ENCODE data around the gene SIK3. TPM values are rescaled to one million over a fixed set of nuclear protein-coding genes. Genes with fewer than 3 reads are reported as not detected.

The SIK3 gene
- total RNA-seq, 1 donor from 2014 or later = 24.4 TPM

- Histone ChIP-seq H3K27ac (no peak overlapping the region), H3K9me3 (ENCODE audit: low read depth) (no peaks in the 10 kb centered on the region), H3K36me3 (no peaks in the 10 kb centered on the region), H3K79me2 (ENCODE audit: low read depth) (no peaks in the 10 kb centered on the region), H3K27me3 (no peaks in the 10 kb centered on the region), H3F3A (ENCODE audit: low read depth) (no peaks in the 10 kb centered on the region), H3K4me2 (no peak overlapping the region), H3K4me3 (no peak overlapping the region), H4K20me1 (ENCODE audit: low read depth) (no peaks in the 10 kb centered on the region), H3K9ac (no peak overlapping the region), H2AFZ (replicated peaks) (no peak overlapping the region), H3K4me1 (no peaks in the 10 kb centered on the region)
- Mint-ChIP-seq H3K36me3 (peaks cover 18% of the 10 kb centered on the region), H3K4me1 (peaks cover 9% of the 10 kb centered on the region), H3K27ac (no peak overlapping the region), H3K27me3 (ENCODE audit: insufficient read depth, low read depth) (no peaks in the 10 kb centered on the region), H3K9me3 (no peaks in the 10 kb centered on the region), H3K4me3 (no peak overlapping the region)
- TF ChIP-seq EZH2 (IDR thresholded peaks at IDR 0.05) (no peak), EZH2phosphoT487 (IDR thresholded peaks at IDR 0.05) (no peak)
- TF ChIP-seq, protein P1, sequence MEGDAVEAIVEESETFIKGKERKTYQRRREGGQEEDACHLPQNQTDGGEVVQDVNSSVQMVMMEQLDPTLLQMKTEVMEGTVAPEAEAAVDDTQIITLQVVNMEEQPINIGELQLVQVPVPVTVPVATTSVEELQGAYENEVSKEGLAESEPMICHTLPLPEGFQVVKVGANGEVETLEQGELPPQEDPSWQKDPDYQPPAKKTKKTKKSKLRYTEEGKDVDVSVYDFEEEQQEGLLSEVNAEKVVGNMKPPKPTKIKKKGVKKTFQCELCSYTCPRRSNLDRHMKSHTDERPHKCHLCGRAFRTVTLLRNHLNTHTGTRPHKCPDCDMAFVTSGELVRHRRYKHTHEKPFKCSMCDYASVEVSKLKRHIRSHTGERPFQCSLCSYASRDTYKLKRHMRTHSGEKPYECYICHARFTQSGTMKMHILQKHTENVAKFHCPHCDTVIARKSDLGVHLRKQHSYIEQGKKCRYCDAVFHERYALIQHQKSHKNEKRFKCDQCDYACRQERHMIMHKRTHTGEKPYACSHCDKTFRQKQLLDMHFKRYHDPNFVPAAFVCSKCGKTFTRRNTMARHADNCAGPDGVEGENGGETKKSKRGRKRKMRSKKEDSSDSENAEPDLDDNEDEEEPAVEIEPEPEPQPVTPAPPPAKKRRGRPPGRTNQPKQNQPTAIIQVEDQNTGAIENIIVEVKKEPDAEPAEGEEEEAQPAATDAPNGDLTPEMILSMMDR (IDR thresholded peaks at IDR 0.05) = no peak
- DNase-seq (ENCODE audit: low spot score) = no peak
Measured at GRCh38 chr11:116844722-116845121, 253.5 kb downstream of the SIK3 start.

- H3K4me3 Mint-ChIP-seq = no peak overlapping the region
- Histone ChIP-seq H3K9ac (no peak overlapping the region), H4K20me1 (ENCODE audit: low read depth) (no peaks in the 10 kb centered on the region), H3K36me3 (no peaks in the 10 kb centered on the region), H3K4me3 (no peak overlapping the region), H3K27me3 (no peaks in the 10 kb centered on the region), H3K27ac (no peak overlapping the region), H3K79me2 (ENCODE audit: low read depth) (no peaks in the 10 kb centered on the region), H2AFZ (replicated peaks) (no peak overlapping the region), H3K9me3 (ENCODE audit: low read depth) (no peaks in the 10 kb centered on the region), H3K4me2 (no peak overlapping the region), H3K4me1 (no peaks in the 10 kb centered on the region), H3F3A (ENCODE audit: low read depth) (no peaks in the 10 kb centered on the region)
- DNase-seq (ENCODE audit: low spot score) = no peak
- H3K36me3 Mint-ChIP-seq = peaks cover 15% of the 10 kb centered on the region
- no peak overlapping the region for H3K27ac Mint-ChIP-seq
- no peaks in the 10 kb centered on the region for H3K9me3 Mint-ChIP-seq
- no peaks in the 10 kb centered on the region for H3K27me3 Mint-ChIP-seq (ENCODE audit: insufficient read depth, low read depth)
- TF ChIP-seq, protein P1 (IDR thresholded peaks at IDR 0.05) = no peak
- TF ChIP-seq EZH2phosphoT487 (IDR thresholded peaks at IDR 0.05) (no peak), EZH2 (IDR thresholded peaks at IDR 0.05) (no peak)
- H3K4me1 Mint-ChIP-seq = peaks cover 11% of the 10 kb centered on the region
Measured at GRCh38 chr11:116843661-116844060, 254.6 kb downstream of the SIK3 start.

GRCh38 chr11:116842909-116843308, 255.3 kb downstream of the SIK3 start:
- no peak for DNase-seq (ENCODE audit: low spot score)
- H3K9me3 ChIP-seq (ENCODE audit: low read depth) = no peaks in the 10 kb centered on the region
- no peaks in the 10 kb centered on the region for H3K36me3 ChIP-seq
- H3K4me2 ChIP-seq = no peak overlapping the region
- no peak overlapping the region for H3K27ac Mint-ChIP-seq
- H3K27me3 ChIP-seq = no peaks in the 10 kb centered on the region
- no peaks in the 10 kb centered on the region for H3F3A ChIP-seq (ENCODE audit: low read depth)
- peaks cover 18% of the 10 kb centered on the region for H3K4me1 Mint-ChIP-seq
- H3K27ac ChIP-seq = no peak overlapping the region
- H4K20me1 ChIP-seq (ENCODE audit: low read depth) = no peaks in the 10 kb centered on the region
- H3K79me2 ChIP-seq (ENCODE audit: low read depth) = no peaks in the 10 kb centered on the region
- H2AFZ ChIP-seq (replicated peaks) = no peak overlapping the region
- no peak overlapping the region for H3K9ac ChIP-seq
- H3K4me1 ChIP-seq = peaks cover 4% of the 10 kb centered on the region
- H3K36me3 Mint-ChIP-seq = peaks cover 15% of the 10 kb centered on the region
- H3K4me3 Mint-ChIP-seq = no peak overlapping the region
- TF ChIP-seq EZH2 (IDR thresholded peaks at IDR 0.05) = no peak
- TF ChIP-seq, protein P1 (IDR thresholded peaks at IDR 0.05) = no peak
- no peak for TF ChIP-seq EZH2phosphoT487 (IDR thresholded peaks at IDR 0.05)
- H3K27me3 Mint-ChIP-seq (ENCODE audit: insufficient read depth, low read depth) = no peaks in the 10 kb centered on the region
- H3K9me3 Mint-ChIP-seq = no peaks in the 10 kb centered on the region
- H3K4me3 ChIP-seq = no peak overlapping the region

Measured in neural progenitor cell (in vitro differentiated cells).